Neural progenitor cell (in vitro differentiated cells): ENCODE data around the gene PSMD6.

Experiments
- CTCF ChIP-seq: fragments of 200-600 bp; sonication (generic); IDR thresholded peaks from 2 replicates; pipeline ENCODE4 v1.5.1; 2017; ENCODE audit warnings: antibody characterized with exemption, mild to moderate bottlenecking
- EZH2 ChIP-seq: fragments of 200-600 bp; sonication (generic); IDR thresholded peaks from 2 replicates; pipeline ENCODE4 v1.6.1; 2017; ENCODE audit warnings: antibody characterized with exemption, mild to moderate bottlenecking, moderate library complexity

GRCh38 chr3:64033069-64033468 lies 9.8 kb upstream of the PSMD6 start:
- TF ChIP-seq CTCF (no peak), EZH2 (no peak)
